Suppressor macrophage treated with lipopolysaccharide for 1 hour (primary cell): Measurements from ENCODE around the gene PIEZO1.

ENCODE experiments used
- DNase-seq, 3 donors: peaks; one replicate each; pipeline ENCODE4 v3.0.0-alpha.2; 2020 to 2022

The PIEZO1 gene

DNA sequence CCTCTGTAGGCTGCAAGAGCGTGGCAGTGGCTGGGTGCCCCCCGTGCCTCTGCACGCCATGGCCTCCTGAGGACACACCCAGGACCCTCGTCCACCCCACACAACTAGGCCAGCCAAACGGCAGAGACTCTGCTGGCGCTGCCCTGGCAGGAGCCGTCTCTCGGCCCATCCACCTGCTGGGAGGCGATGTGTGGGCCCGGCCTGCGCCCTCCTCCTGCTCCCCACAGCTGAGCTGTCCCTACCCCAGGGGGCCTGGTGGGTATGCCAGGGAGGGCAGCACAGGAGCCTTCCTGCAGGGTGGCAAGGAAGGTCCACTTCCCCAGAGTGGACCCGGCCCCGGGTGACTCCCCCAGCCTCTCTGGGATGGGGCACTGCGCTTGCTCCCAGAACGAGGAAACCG, 85.8 kb downstream of the PIEZO1 start:
- DNase-seq: no peak

- no peak for DNase-seq
These were observed 86.4 kb downstream of the PIEZO1 start for GRCh38 chr16:88698646-88699045.

DNA sequence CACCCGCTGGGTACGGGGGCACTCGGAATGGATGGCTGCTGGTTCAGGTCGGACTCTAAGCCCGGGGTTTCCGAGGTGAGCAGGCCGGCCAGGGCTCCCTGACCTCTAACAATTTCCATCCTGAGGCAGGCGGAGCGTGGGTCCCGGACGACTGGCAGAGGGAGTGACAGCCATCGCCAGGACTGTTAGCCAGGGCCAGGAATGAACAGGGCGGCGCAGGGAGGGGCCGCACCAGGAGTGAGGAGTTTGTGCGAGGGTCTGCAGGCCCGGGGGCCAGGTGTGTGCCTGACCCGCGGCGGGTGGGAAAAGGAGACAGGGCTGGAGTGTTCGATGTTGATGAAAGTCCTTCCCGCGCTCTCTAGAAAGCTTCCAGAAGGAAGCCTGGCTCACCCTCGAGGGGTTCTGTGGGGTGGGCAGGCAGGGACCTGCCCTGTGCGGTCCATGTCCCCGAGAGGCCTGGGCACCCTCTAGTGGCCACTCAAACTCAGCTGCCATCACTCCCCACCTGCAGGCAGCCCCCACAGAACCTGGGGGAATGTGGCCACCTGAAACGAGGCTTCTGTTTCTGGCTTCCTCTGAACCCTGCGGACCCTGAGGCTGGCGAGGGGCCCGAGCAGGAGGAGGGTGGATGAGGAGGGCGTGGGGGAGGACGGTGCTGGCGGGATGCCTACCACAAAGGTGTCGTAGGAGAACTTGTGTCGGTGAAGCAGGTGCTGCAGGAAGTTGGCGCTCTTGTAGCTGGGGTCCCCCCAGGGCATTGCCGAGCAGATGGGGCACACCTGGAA, 87.0 kb downstream of the PIEZO1 start:
- peak in 1 of 3 donors; percentile 26 for DNase-seq

- DNase-seq: no peak
These were observed 87.7 kb downstream of the PIEZO1 start for GRCh38 chr16:88697116-88697830.

DNA sequence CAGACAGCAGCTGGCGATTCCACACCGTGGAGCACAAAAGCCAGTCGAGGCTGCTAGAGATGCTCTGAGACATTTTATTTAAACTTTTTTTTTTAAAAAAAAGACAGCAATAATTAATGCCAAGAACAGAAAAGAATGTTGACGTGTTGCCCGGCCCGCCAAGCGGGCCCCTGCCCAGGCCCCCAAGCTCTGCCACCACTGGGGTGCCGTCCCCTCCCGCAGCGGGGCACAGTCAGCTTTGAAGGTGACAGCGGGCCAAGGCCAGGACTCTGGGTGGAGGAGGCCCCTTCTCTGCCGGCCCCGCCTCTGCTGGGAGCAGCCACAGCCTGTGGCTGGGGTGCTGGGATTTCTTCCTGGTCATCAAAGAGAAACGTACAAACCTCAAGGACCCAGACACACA, 88.6 kb downstream of the PIEZO1 start:
- no peak for DNase-seq

GRCh38 chr16:88695753-88696152, 89.3 kb downstream of the PIEZO1 start:
- DNase-seq: no peak

DNA sequence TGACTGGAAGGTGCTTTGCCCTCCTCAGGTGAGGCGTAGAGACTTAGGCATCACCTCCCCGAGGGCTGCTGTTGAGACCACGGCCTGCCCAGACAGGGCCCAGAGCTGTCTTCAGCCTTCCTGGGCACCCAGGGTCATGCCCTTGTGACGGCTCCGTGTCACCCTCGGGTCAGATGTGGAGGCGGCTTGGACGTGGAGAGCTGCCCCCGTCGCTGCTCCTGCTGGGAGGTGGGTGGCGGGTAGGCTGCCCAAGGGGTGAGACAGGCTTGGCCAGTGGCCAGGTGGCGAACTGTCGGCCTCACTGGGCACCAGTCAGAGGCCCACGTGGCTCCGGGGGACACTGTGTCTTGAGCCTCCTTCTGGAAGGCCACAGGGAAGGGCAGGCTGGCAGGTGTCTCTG, 89.8 kb downstream of the PIEZO1 start:
- DNase-seq: no peak

DNA sequence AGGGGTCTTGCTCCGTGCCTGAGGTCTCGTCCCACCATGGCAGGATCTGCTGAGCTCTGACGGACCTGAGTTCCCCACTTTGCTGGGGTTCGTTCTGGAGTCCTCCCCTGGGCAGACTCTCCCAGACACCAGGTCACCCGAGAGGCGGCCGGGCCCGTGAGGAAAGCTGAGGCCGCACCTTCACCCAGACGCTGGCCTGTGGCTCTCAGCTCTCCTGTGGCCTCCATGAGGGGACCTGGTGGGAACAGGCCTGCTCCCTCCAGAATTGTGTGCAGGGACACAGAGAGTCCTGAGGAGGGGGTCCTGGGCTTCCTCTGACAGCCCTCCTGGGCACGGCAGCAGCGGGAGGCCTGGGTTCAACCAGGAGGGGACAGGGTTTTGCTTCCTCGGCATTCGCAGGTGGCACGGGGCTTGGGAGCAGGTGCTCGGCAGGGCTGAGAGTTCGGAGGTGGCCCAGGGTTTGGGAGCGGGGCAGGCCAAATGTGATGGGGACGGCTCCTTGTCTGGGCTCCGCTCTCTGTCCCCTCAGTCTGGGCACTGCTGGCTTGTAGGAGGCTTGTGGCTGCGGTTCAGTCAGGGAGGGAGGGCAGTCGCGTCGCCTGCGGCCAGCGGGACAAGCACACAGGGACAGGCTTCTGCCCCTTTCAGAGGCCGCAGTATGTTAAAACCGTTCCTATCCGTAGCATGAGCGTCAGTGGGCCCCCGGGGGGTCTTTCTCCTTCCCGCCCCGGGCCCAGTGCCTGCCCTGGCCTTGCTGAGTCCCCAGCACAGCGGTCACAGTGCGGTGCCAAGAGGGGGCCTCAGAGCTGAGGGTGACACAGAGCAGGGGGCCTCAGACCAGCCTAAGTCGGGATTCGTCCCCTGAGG, 90.6 kb downstream of the PIEZO1 start:
- DNase-seq: no peak

DNA sequence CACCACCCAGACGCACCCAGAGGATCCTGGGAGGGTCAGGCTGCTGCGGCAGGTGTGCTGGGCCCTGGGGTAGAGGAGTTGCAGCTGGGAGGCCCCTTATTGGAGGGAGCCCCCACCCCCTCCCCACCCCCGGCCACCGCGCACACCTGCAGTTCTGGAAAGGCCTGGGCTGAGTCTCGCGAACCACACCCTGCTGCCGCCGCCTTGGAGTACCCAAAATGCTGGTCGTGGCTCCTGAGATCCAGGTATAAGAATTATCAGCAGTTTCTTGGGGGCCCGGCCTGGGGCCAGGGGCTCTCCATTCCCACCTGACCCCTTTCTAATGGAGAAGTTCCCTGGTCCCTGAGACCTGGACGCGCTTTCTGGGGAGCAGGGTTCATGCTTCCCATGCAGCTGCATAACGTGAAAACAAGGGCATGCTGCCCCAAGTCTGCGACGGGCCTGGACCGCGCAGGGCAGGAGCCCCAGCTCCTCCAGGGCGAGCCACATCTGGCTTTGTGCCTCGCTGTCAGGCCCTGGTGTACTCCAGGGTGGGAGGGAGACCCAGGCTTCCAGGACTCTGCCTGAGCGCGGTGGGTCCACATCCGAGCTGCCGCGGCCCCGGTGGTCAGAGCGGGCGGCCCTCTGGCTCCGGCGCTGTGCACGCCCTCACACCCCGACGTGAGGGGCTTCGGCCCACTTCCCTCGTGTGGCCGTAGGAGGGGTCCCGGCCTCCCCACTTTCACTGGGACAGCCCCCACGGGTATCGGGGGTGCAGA, 91.4 kb downstream of the PIEZO1 start:
- DNase-seq: no peak

DNA sequence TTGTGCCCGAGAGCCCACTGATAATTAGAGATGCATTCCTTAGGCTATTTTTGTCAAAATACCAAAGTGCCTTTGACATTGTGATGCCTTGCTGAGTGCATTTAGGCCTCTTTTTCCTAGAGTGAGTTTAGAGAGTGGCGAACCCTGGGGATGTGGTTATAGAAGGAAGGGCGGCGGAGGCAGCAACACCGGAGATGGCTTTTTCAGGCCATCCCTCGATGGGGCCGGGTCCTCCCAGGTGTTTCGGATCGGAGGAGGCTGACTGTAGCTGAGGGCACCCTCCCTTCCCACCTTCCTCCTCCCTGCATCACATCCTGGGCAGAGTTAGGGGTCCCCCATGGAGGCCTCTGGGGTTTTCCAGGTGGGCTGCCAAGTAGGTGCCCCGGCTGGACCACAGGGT, 92.2 kb downstream of the PIEZO1 start:
- DNase-seq: no peak

GRCh38 chr16:88691924-88692560, 93.0 kb downstream of the PIEZO1 start:
- DNase-seq: peak; percentile 80 to 94 (median 88)

GRCh38 chr16:88691129-88691813, 93.7 kb downstream of the PIEZO1 start:
- no peak for DNase-seq

DNA sequence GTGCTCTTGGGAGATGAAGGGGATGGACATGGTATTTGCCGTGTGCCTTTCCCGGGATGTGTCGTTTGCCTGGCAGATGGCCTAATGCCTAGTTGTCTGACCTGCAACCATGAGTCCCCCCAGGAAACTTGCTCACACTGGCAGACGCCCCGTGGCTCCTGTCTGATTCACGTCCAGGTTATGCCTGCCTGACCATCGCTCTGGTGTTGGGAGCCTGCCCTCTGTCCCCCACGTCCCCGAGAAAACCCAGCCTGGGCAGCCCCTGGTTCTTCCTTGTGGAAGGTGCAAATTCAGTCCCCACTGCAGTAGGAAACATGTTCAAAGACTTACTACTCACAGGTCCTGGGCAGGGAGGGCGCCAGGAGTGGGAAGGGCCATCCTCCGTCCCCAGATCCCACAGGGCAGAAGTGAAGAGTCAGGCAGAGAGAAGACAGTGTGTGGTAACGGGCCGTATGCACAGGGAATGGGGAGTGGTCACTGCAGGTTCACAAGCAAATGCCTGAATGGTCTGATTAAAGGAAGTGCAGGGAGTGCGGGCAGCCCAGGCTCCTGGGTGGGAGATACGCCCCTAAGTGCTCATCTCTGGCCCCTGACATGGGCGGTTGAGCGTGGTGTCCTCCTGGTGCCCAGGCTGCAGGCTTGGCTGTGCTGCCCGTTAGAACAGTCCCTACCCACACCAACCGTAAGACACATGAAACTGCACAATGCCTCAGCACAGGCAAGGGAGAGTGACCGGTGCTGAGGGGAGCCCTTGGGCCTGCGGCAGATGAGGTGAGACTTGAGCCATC, 94.5 kb downstream of the PIEZO1 start:
- no peak for DNase-seq

DNA sequence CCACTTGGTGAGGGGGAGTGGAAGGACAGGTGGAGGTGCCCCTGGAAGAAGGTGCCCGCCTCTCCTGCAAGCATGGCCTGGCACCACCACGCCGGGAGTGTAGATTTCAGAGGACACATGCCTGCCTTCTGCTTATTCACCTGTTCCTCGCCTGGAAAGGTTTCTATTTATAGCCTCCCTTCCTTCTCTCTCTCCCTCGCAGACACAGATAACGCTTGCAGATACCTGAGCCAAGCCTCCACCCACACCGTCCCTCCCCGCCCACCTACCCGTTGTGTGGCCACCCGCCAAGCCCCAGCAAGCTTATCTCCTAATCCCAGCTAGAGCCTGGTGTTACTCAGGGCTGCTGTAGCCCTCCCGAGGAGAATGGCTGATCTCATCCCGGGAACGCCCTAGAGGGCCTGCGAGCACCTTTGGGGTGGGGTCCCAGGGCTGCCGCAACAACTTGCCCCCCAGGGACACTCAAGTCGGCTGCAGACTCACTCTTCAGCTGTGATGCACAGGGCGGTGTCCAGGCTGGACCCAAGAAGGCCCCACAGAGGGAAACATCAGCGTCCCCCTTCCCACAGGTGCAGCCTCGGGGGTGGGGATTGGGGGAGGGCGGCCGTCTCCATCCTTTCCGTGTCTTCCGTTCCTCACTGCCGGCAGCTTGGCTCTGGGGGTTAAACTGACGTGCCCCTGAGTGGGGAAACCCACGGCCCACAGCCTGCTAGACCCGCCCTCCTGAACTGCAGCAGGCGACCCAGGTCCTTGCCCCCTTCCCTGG, 96.8 kb downstream of the PIEZO1 start:
- DNase-seq: no peak

- DNase-seq: no peak
These were observed 97.4 kb downstream of the PIEZO1 start for GRCh38 chr16:88687676-88688012.

GRCh38 chr16:88687254-88687576, 97.8 kb downstream of the PIEZO1 start:
- no peak for DNase-seq

GRCh38 chr16:88686439-88687253, 98.4 kb downstream of the PIEZO1 start, which contains the start of gene SNAI3:
SNAI3 (minus strand) TSS chr16:88686507; CDS start chr16:88686406, 101 bp downstream.
- peak; percentile 90 to 96 (median 95) for DNase-seq

- peak; percentile 50 to 70 (median 52) for DNase-seq
These were observed 99.0 kb downstream of the PIEZO1 start for GRCh38 chr16:88686062-88686438.
